Heart left ventricle (tissue), 13 donors: ENCODE data around the gene RBM18.

Source experiments
- CTCF ChIP-seq, 12 donors: fragments of 200-600 bp; sonication (generic) in 4 of 12; IDR thresholded peaks; one replicate each; pipeline versions ENCODE4 v1.5.0 to v1.8.0; 2018 to 2022; ENCODE audit warnings: antibody characterized with exemption in 12 of 12, mild to moderate bottlenecking in 5 of 12
- POLR2A ChIP-seq, 2 donors: fragments of 450-650 bp; IDR thresholded peaks; one replicate each; pipeline ENCODE4 v1.6.1; 2017; ENCODE audit warnings: antibody characterized with exemption in 2 of 2, mild to moderate bottlenecking in 2 of 2, moderate library complexity in 2 of 2
- donor health status: ischemic (EF 13 %, LVEDD 7.1; RV severe dilation, severe dysfunction).
- donor health status: DM: no; HTN: yes; CAD: no.
- donor health status: DM: no; HTN: no; CAD: no.
- donor health status: ischemic (EF 25% LVEDD 6.9; RV normal size, moderate dysfunction).
- donor health status: ischemic (EF 25% LVEDD 5.7; RV mildly dilated, moderate dysfunction).
- donor health status: ischemic (EF 35%, LVEDD 5.7; RV mildly dilated, moderate dysfunction).
- donor health status: nonischemic (EF 11% LVEDD 7.7; RV severe dilation, severe dysfunction).
- donor health status: DM: yes; HTN: yes; CAD: no.
- donor health status: PGD.
- donor health status: ischemic (EF 29% LVEDD 5.4; RV normal size, mild dysfunction).
- donor health status: nonischemic (EF 23%, LVEDD 6.1; RV moderate dilation, normal function).

GRCh38 chr9:122209451-122209850 is 55.2 kb downstream of the RBM18 start:
- TF ChIP-seq CTCF (IDR thresholded peaks at IDR 0.05) (no peak), POLR2A (IDR thresholded peaks at IDR 0.05) (no peak)
